ENCODE results near the gene PDE6C.

Gene PDE6C

DNA sequence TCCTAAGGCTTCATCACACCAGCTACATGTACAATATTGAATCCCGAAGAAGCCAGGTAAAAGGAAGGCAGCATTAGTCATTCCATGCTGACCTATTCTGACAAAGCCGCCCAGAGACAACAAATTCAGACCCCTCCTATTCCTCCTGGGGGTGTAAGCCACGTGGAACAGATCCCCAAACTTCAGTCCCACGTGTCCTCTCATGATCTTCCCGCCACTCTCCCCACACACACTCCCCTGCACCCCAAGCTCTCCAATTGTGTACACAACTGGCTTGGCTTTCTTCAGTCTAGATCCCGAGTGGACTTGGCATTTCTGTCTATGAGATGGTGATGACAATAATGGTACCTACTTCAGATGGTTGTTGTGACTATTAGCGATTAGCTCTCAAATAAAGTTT, 8.6 kb downstream of the PDE6C start:
- Histone ChIP-seq H3K4me3 (no peak overlapping the region), H3K27ac (no peak overlapping the region)

DNA sequence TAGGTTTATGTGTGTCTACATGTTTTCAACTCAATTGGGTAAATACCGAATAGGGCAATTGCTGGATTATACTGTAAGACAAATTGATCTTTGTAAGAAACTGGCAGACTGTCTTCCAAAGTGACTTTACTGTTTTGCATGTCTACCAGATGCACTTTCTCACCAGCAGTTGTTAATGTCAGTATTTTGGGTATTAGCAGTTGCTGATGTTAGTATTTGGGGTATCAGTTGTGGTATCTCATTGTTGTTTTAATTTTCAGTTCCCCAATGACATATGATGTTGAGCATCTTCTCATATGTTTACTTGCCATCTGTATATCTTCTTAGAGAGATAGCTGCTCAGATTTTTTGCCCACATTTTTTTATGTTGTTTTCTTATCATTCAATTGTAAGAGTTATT, 10.6 kb downstream of the PDE6C start:
- no peak overlapping the region for H3K27ac ChIP-seq
- H3K4me3 ChIP-seq = no peak overlapping the region

DNA sequence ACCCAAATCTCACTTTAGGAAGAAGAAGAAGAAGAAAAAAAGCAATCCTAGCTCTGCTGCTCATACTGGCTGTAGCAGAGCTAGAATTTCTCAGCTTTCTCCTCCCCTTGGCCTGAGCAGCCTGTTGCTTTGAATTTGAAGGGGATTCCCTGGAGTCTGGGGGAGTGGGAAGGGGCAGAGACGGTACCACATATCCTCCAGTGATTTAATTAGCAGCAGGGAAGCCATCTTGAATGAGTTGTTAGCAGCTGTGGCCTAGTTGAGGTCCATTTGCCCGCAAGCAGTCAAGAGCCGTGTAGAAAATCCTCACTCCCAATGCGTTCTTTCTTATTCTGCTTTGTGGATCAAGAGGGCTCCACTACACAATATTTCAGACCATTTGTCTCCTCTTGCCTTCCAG, 16.5 kb downstream of the PDE6C start:
- Histone ChIP-seq H3K4me3 (no peak overlapping the region), H3K27ac (no peak overlapping the region)

DNA sequence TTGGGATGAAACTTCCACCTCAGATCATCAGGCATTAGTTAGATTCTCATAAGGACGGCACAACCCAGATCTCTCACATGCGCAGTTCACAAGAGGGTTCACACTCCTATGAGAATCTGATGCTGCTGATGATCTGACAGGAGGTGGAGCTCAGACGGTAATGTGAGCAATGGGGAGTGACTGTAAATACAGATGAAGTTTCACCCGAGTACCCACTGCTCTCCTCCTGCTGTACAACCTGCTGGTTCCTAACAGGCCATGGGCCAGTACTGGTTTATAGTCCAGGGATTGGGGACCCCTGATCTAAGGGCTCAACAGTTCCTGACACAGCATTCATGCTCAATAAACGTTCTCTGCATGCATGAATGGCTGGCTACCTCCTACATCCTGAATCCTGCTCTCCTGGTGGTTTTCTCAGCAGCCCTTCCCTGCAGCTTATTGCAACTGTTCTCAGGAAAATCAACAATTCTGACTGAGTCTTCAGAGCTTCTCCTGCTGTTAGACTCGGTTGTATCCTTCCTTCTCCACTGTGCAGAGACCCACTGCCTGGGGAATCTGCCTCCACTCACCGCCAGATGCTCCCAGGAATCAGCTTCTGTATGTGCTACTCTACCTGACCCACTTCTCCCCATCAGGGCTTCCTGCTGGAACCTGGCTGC, 17.4 kb downstream of the PDE6C start:
- Histone ChIP-seq H3K4me3 (no peak overlapping the region), H3K27ac (no peak overlapping the region)

DNA sequence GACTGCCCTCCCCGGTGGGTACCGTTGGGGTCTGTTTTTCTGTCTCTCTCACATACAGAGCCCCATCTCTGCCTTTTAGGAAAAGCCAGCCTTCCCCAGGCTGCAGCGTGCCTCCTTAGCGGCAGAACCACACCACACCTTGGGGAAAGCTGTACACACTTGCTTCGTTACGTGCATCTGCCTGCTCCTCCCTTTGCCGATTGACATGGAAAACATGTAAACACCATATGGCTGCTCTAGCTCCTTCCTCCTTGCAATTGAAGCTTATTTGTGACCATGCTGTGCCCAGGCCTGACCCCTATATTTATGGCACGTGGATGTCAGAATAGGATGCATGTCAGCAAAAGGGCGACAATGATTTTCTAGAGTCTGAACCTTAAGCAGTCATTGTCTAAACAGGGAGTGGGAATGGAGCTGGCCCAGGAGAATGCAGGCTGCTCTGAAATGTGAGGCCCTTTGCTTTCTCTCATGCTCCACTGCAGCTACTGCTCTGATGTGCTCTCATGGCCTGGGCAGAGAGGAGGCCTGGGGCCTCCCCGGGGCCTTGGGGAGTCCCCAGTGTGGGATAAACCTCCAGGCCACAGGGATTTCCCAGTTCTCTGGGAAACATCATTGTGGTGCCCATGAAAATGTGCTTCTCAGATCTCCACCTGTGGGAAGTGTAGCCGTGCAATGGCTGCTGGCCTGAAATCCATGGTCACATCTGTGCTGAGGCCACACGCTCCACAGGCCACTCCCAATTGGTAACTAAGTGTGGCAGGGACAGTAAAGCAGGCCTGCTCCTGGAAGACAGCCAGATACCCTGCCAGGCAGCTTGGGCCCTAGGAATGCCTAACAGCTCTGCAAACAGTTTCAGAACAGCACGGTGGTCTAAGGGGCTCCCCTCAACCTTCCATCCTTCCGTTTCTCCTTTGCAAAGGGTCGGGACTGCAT, 18.6 kb downstream of the PDE6C start:
- H3K4me3 ChIP-seq = no peak overlapping the region
- no peak overlapping the region for H3K27ac ChIP-seq

DNA sequence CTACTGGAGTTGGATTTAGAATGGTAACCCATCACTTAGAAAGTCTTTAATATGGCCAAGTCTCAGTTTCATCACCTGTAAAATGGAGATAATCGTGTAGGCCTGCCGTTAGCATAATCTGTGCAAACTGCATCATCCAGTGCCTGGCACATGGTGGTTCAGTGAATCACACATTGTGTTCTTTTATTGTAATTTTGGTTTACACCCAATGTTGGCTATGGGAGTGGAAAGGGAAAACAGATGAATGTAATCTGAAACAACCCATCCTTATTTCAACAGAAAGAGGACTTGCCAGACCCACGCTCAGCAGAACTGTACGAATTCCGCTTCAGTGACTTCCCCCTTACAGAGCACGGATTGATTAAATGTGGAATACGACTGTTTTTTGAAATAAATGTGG, 27.5 kb downstream of the PDE6C start:
- H3K27ac ChIP-seq = no peak overlapping the region
- H3K4me3 ChIP-seq = no peak overlapping the region

DNA sequence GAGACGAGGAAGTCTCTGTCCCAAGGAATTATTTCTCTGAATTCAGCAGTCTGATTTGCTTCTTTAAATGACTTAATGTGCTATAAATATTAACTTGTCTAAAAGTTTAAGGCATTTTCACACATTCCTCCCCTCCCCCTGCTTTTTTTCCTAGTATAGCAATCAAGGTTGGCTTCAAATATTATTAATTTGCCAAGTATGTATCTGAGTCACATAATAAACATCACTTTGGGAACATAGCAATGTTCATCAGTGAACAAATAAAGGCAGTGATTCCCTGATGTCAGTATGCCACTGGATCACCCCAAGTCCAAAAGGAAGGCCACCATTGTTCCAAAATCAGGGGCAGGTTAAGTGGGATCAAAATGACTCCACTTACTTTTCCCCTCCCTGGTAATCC, 40.5 kb downstream of the PDE6C start:
- Histone ChIP-seq H3K4me3 (no peak overlapping the region), H3K27ac (no peak overlapping the region)

DNA sequence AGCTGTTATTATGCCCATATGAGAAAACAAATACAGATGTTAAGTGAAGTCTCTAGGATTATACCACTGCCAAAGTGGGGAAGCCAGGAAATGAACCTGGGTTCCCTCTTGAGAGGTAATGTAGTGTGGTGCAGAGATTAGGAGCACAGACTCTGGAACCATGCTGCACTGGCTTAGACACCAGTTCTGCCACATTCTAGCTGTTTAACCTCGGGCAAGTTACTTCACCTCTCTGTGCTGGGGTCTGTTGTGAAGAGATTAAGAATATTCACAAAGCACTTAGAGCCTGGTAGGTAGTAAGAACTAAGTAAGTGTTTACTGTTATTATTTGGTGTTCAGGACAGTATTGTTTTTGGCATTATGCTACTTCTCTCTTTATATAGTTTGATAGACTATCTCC, 41.9 kb downstream of the PDE6C start:
- Histone ChIP-seq H3K27ac (no peak overlapping the region), H3K4me3 (no peak overlapping the region)

DNA sequence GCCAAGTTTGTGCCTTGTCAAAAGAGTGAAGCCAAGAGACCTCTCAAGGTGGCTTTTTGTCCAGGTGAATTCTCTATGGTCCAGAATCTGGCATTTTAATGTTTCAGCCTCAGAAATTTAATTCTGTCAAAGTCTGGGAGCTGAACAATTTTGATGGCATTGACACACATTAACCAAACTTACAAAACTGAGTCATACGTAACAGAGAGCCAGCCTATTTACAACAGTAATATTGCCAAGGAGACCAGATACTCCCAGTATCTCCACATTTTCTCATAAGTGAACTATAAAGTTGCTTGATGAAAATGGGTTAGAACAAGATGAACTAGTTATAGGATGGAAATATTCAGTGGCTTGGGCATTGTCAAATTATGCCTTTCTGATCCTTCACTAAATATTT, 43.8 kb downstream of the PDE6C start:
- H3K27ac ChIP-seq = no peak overlapping the region
- no peak overlapping the region for H3K4me3 ChIP-seq

DNA sequence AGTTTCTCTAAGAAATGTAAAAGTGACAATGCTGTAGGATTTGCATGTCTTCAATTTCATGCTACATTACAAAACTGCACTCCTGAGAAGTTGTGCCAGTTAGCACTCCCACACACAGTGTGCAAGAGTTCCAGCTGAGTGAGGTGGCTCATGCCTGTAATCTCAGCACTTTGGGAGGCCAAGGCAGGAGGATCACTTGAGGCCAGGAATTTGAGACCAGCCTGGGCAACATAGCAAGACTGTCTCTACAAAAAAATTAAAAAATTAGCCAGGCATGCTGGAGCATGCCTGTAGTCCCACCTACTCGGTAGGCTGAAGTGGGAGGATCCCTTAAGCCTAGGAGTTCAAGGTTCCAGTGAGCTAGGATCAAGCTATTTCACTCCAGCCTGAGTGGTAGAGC, 45.4 kb downstream of the PDE6C start:
- Histone ChIP-seq H3K27ac (no peak overlapping the region), H3K4me3 (no peak overlapping the region)

DNA sequence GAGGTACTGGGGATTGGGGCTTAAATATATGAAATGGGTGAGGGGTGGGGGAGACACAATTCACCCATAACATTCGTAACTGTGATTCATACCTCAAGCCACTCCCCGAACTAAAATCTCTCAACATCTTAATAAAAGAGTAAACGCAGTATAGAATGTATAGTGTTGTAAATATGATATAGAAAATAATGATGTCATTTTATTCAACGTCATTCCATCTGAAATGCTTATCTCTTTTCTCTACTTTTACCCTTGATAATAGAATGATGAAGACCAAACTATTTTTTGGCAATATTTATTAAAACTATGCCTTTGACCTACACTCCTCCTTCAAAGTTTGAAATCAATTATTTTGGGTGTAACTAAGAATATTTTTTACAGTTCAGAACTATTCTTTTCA, 53.7 kb downstream of the PDE6C start:
- H3K27ac ChIP-seq = no peak overlapping the region

DNA sequence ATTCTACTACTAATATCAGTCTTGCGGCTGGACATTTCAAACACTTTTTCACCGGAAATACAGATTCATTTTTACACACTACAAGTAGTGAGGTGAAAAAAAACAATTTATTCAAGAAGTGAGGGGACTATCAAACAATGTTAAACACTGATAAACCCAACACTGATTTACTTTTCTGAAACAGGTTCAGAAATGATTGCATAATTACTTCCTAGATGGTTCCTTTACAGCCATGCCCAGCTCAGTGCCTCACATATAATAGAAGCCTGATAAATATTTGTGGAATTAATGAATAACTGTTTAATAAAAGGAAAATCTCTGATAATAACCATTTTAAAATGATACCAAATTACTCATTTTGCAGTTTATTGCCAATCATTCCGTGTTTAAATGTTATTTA, 55.5 kb downstream of the PDE6C start:
- Histone ChIP-seq H3K27ac (no peak overlapping the region), H3K4me3 (no peak overlapping the region)

More for the DNA sequence above, 53.7 kb downstream of the PDE6C start:
- no peak overlapping the region for H3K4me3 ChIP-seq

DNA sequence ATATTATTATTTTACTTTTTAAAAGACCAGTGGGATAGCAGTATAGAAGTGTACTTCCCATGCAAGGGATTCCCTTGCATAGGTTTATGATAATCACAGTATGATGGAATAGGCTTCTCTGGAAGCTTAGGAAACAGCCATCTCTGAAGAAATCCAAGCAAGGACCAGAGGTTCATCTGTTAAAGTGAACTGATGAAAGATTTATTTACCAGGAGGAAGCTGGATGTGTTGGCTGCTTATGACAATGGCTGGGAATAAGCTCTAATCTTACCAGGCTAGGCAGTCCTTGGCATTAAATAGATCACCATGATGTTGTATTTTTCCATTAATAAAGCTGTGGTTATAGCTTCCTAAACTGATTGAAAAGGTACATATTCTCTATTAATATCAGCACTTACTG, 58.0 kb downstream of the PDE6C start:
- Histone ChIP-seq H3K27ac (no peak overlapping the region), H3K4me3 (no peak overlapping the region)

DNA sequence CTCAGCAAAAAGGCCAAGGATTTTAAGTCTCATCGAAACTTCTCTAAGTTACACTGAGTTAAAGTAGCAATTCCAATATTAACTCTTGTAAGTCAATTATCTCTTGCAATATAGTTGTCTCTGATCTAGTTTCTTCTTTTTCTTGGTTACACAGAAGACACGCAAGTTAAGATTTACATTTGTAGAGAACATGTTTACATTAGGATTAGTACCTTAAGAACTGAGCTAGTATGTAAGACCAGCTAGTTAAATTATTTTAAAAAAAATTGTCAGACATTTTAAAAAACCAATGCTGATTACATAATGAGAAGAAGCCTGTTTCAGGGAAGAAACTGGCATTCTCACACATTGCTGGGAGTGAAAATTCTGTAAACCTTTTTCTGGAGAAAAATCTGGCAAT, 58.7 kb downstream of the PDE6C start:
- H3K27ac ChIP-seq = no peak overlapping the region
- H3K4me3 ChIP-seq = no peak overlapping the region

DNA sequence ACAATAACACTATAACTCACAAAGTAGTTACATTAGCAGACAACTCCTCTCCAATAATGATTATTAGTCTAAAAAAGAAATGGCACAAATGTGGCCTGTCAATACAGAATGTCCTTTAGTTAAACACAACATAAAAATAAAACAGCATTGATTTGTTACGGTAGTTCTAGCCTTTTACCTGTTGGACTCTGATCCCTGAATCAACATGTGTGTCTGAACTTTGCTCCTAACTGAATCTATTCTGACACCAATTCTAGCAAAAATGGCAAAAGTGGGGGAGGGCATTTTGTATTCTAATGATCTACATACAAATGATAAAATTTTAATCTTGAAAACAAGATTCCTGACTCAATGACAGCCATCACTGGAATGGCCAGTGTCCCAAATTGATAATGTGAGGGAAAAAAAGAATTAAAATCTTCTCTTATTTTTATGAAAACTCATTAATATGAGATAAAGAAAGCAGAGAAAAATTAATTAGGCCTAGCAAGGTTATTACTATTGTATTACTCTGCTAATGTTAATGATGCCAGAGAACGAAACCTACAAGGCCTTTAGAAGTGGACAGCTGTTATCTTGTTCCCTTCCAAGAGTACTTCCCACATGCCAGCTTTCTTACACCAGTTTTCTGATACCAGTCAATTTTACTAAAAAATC, 59.8 kb downstream of the PDE6C start:
- no peak overlapping the region for H3K27ac ChIP-seq
- no peak overlapping the region for H3K4me3 ChIP-seq

DNA sequence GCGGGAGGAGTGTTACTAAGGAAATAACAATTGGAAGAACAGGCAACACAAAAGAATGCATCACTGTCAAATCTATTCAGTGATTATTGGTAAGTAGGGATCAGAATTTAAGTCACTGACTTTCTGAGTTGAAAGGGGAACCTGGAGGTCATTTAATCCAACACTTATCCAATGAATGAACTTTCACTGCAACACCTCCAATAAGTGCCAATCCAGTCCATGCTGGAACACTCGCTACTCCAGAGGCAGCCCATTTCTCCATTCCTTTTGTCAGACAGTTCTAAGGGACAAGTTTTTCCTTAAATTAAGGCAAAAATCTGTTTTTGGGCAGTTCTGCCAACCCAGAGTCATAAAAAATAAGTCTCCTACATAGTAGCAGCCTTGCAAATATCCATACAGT, 60.6 kb downstream of the PDE6C start:
- H3K4me3 ChIP-seq = no peak overlapping the region
- no peak overlapping the region for H3K27ac ChIP-seq

DNA sequence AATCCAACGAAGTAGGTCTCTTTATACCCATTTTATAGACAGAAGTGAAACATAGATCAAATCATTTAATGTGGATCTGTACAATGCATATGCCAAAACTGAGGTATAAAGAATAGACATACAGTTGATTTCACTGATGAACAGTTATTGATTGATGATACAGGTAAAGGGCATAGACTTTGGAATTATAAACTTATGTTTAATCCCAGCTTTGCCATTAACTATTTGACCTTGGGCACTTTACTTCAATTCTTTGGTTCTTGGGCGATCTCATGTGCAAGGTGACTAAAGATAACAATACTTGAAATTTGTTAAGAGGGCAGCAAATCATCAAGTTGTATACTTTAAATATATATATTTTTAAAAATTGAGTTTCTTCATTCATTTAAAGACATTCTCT, 61.5 kb downstream of the PDE6C start:
- no peak overlapping the region for H3K27ac ChIP-seq
- H3K4me3 ChIP-seq = no peak overlapping the region

DNA sequence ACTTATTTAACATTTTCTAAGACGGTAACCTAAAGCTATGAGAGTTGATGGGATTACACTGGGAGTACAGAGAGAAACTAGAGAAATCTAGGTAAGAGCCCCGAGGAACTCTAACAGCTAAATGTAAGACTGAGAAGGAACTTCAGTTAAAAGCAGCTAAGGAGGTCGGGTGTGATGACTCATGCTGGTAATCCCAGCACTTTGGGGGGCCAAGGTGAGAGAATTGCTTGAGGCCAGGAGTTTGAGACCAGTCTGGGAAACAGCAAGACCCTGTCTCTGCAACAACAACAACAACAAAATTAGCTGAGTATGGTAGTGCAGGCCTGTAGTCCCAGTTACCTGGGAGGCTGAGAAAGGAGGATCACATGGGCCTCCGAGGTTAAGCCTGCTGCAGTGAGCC, 66.0 kb downstream of the PDE6C start:
- Histone ChIP-seq H3K27ac (no peak overlapping the region), H3K4me3 (no peak overlapping the region)

DNA sequence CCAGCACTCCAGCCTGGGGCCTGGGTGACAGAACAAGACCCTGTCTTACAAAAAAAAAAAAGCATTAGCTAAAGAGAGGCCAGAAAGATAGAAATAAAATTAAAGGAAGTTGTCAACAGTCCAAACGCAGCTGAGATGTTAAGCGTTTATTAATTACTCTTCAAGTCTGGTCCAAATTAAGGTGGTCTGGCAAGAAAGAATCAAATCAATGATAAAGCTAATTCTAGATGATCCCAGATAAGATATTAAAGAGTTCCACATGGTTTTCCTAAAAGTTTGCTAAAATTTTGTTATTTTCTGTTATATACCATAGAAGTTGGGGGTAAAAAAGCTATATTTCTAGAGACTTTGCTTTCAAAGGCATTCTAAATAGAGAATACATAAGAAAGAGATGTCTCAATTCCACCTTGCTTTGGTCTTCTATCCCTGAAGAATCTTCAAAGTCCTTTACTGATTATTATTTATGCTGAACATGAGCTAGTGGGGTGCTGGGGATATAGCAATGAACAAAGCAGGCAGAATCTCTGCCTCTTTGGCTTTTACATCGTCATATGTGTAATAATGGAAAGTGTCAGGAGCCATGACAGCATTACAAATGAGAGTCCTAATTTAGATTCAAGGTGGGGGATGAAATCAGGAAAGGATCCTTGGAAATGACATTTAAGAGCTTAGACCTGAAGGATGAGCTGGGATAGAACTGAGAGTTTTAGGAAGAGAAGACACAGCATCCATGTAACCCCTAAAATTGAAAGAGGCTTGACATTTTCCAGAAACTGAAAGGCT, 66.7 kb downstream of the PDE6C start:
- Histone ChIP-seq H3K27ac (no peak overlapping the region), H3K4me3 (no peak overlapping the region)

DNA sequence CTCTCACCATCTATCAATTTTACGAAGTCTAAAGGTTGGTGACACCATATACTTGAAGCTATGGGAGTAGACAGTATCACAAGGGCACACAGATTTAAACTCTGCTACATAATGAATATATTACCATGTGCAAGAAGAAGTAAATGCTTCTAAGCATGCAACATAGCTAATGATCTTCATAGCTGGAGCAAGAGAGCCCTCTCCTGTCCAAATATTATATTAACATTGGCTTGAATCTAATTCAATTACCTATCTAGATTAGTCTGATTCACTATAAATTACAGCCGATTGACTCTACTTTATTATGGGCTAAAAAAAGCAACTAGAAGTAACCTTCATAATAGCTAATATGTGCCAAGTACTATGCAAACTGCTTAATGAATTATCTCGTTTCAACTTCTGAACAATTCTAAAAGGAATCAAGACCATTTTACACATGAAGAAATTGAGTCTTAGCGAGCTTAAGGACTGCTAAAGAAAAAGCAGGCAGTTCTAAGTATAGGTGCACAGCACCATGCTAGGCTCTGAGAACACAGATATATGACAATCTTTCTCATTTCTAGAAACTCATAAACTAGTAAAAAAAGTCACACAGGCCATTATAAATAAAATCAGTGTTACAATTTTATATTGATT, 68.2 kb downstream of the PDE6C start:
- Histone ChIP-seq H3K27ac (no peak overlapping the region), H3K4me3 (no peak overlapping the region)
